ENCODE results near the gene MS4A12. TPM values are rescaled to one million over a fixed set of nuclear protein-coding genes. Genes with fewer than 3 reads are reported as not detected.

Gene MS4A12
- total and polyA plus RNA-seq, 2 of the 8 experiments (the other 6 are each of a cell fraction or from before 2014, with no cell fraction given): 0.14 to 0.39 TPM

DNA sequence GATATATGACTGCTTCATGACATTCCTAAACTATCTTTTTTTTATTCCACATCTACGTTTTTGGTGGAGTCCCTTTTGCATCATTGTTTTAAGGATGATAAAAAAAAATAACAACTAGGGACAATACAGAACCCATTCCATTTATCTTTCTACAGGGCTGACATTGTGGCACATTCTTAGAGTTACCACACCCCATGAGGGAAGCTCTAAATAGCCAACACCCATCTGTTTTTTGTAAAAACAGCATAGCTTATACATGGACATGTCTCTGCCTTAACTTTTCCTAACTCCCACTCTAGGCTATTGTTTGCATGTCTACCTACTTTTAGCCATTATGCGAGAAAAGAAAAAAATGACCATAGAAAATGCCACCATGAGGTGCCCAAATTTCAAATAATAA is 23.7 kb upstream of the MS4A12 start:
- H4K20me1 ChIP-seq (replicated peaks in 1 of 2; ENCODE audit: control insufficient read depth in 1 of 2, insufficient read depth in 2 of 2, low read length in 2 of 2): no peaks in the 10 kb centered on the region

More for the DNA sequence above, 23.7 kb upstream of the MS4A12 start:
- TF ChIP-seq GABPA (IDR thresholded peaks at IDR 0.05; ENCODE audit: borderline replicate concordance, insufficient read depth, low read length) (no peak), RFX5 (IDR thresholded peaks at IDR 0.05; ENCODE audit: borderline replicate concordance, low read depth, low read length) (no peak), CTBP2 (IDR thresholded peaks at IDR 0.05; ENCODE audit: borderline replicate concordance, insufficient read depth, insufficient read length, low read length) (no peak), ASH2L (IDR thresholded peaks at IDR 0.05; ENCODE audit: low read length) (no peak), KDM5A (IDR thresholded peaks at IDR 0.05; ENCODE audit: low read length) (no peak)
- H3K23me2 ChIP-seq (ENCODE audit: low read depth, low read length): no peaks in the 10 kb centered on the region
- H2BK15ac ChIP-seq (ENCODE audit: low read length): no peak overlapping the region
- no peak overlapping the region for H3K18ac ChIP-seq (ENCODE audit: extremely low read depth, low read length)
- FAIRE-seq (no peak), DNase-seq (ENCODE audit: low read depth in 1 of 2, low spot score in 2 of 2) (no peak)
- ChIA-PET CTCF (ENCODE audit: partially characterized antibody) (interaction anchor here (0.8 to 1.0 kb wide), 2 partner anchors 126 to 204 kb away, joined by 3 read pairs; no protein-coding TSS in a partner anchor), POLR2A (ENCODE audit: partially characterized antibody) (no interaction called here)
- H3K4me3 ChIP-seq (ENCODE audit: extremely low read depth in 1 of 4, insufficient read depth in 2 of 4, low read depth in 3 of 4, low read length in 4 of 4): no peak overlapping the region
- no peak overlapping the region for H4K91ac ChIP-seq (replicated peaks; ENCODE audit: insufficient read length, low read length)
- no peaks in the 10 kb centered on the region for H3K9me3 ChIP-seq (ENCODE audit: insufficient read depth in 2 of 2, low read depth in 1 of 2, low read length in 1 of 2)
- no peak overlapping the region for H3K27ac ChIP-seq (ENCODE audit: low read depth, low read length)
- no peak overlapping the region for H2BK20ac ChIP-seq (ENCODE audit: low read length)
- no peak overlapping the region for H3K4me2 ChIP-seq (ENCODE audit: insufficient read depth in 1 of 2, low read depth in 2 of 2, low read length in 2 of 2)
- H2BK5ac ChIP-seq (ENCODE audit: low read depth, low read length): no peak overlapping the region
- H3K79me1 ChIP-seq (ENCODE audit: low read depth, low read length): no peaks in the 10 kb centered on the region
- H4K8ac ChIP-seq (ENCODE audit: extremely low read depth, insufficient read depth, low read length): no peak overlapping the region
- H3K4ac ChIP-seq (replicated peaks; ENCODE audit: insufficient read length, low read depth, low read length): no peak overlapping the region
- no peaks in the 10 kb centered on the region for H3K27me3 ChIP-seq (replicated peaks in 1 of 4; ENCODE audit: control insufficient read depth in 3 of 4, extremely low read depth in 1 of 4, insufficient read depth in 3 of 4, low read length in 3 of 4)
- no peaks in the 10 kb centered on the region for H3K79me2 ChIP-seq (ENCODE audit: control insufficient read depth in 1 of 2, insufficient read depth in 2 of 2, low read length in 2 of 2)
- no peak overlapping the region for H4K5ac ChIP-seq (ENCODE audit: insufficient read length, low read depth, low read length)
- H2AFZ ChIP-seq (ENCODE audit: low read length): no peak overlapping the region
- H3K14ac ChIP-seq (ENCODE audit: insufficient read length): no peak overlapping the region
- H3K9ac ChIP-seq (replicated peaks in 1 of 4; ENCODE audit: extremely low read depth in 1 of 4, low read depth in 3 of 4, low read length in 3 of 4): no peak overlapping the region
- no peak overlapping the region for H3K23ac ChIP-seq (ENCODE audit: insufficient read length)
- H3K56ac ChIP-seq (replicated peaks; ENCODE audit: insufficient read length, low read depth, low read length): no peak overlapping the region
- H2AK5ac ChIP-seq (ENCODE audit: low read depth, low read length): no peak overlapping the region
- H3K4me1 ChIP-seq (replicated peaks in 1 of 4; ENCODE audit: control insufficient read depth in 3 of 4, insufficient read depth in 4 of 4, low read length in 3 of 4): no peaks in the 10 kb centered on the region
- no peak overlapping the region for H2BK12ac ChIP-seq (ENCODE audit: low read depth, low read length)
- no peak overlapping the region for H2BK120ac ChIP-seq (replicated peaks; ENCODE audit: low read depth, low read length)
- 93% methylated on average over 2 of the region's 2 CpGs; no CpG with 5 or more reads in 1 of the 2 experiments for WGBS, 2 experiments (ENCODE audit: extremely low coverage in 1 of 2, insufficient coverage in 1 of 2, insufficient read length in 1 of 2, insufficient replicate concordance in 2 of 2, low coverage in 1 of 2, low lambda C conversion rate in 2 of 2, missing lambda C conversion rate in 1 of 2)
- no peaks in the 10 kb centered on the region for H3K36me3 ChIP-seq (ENCODE audit: control insufficient read depth in 2 of 4, insufficient read depth in 4 of 4, low read length in 3 of 4)
